Measurements from ENCODE around the gene TMEM50B. TPM values are rescaled to one million over a fixed set of nuclear protein-coding genes. Genes with fewer than 3 reads are reported as not detected.

Gene TMEM50B
- total RNA-seq, 1 experiment from 2014 or later, result 28.6 TPM

Other genes with a start within 250 kb of the TMEM50B start
- 38.5 and 40.7 TPM in 2 replicates for gene IL10RB, start 213.6 kb downstream of the TMEM50B start, total RNA-seq (2014; rRNA removed)
- gene IFNAR1, start 155.0 kb downstream of the TMEM50B start, total RNA-seq (2014; rRNA removed), result 13.4 and 20.3 TPM in 2 replicates
- 45.4 and 52.7 TPM in 2 replicates for gene IFNGR2, start 76.6 kb downstream of the TMEM50B start, total RNA-seq (2014; rRNA removed)
- 0.77 and 1.1 TPM in 2 replicates for gene DNAJC28, start 11.7 kb upstream of the TMEM50B start, total RNA-seq (2014; rRNA removed)
- gene GART, start 62.1 kb upstream of the TMEM50B start, total RNA-seq (2014; rRNA removed), result 131 and 156 TPM in 2 replicates
- gene SON, start 63.1 kb upstream of the TMEM50B start, total RNA-seq (2014; rRNA removed), result 80.3 and 217 TPM in 2 replicates
- gene DONSON, start 108.7 kb upstream of the TMEM50B start, total RNA-seq (2014; rRNA removed), result 31.1 and 43.3 TPM in 2 replicates
- 17.7 and 18.3 TPM in 2 replicates for gene CRYZL1, start 161.8 kb upstream of the TMEM50B start, total RNA-seq (2014; rRNA removed)
- 18.9 and 35.2 TPM in 2 replicates for gene ITSN1, start 162.5 kb upstream of the TMEM50B start, total RNA-seq (2014; rRNA removed)